Right ventricle myocardium superior (tissue), 1 donor: ENCODE measurements around the gene VGLL4. TPM values are rescaled to one million over a fixed set of nuclear protein-coding genes. Genes with fewer than 3 reads are reported as not detected.
"Not testable (repeated sequence)": the region's sequence is repeated elsewhere in the genome, so short reads cannot be mapped to it uniquely, and the experiment has no call there.

Source experiments
- ATAC-seq: fragments of 200-7000 bp; cut with Tn5 transposase; one replicate; pipeline ENCODE4 v1.9.1; 2020; ENCODE audit warnings: mild to moderate bottlenecking; ENCODE audit not compliant: poor library complexity
- DNase-seq: peaks from one replicate; pipeline ENCODE4 v3.0.0-alpha.2; 2020
- intact Hi-C: fragments of 100-400 bp; cut with DNase I; formaldehyde crosslinking; loops from one replicate; pipeline ENCODE4 v1.11.2; 2022
- total RNA-seq: library from RNA; stranded (reverse); fragmentation: NEBNext Ultra II Directional; extraction: Animal tissue kit (Norgen Biotek cat#: 25700); gene quantifications from one replicate; pipeline ENCODE4 v1.2.1, GENCODE V29; 2021
- donor health status: DM: no; HTN: yes; CAD: no; lungs with severe emphysema.

Gene VGLL4
- total RNA-seq, 1 donor from 2014 or later, result 23.0 TPM

DNA sequence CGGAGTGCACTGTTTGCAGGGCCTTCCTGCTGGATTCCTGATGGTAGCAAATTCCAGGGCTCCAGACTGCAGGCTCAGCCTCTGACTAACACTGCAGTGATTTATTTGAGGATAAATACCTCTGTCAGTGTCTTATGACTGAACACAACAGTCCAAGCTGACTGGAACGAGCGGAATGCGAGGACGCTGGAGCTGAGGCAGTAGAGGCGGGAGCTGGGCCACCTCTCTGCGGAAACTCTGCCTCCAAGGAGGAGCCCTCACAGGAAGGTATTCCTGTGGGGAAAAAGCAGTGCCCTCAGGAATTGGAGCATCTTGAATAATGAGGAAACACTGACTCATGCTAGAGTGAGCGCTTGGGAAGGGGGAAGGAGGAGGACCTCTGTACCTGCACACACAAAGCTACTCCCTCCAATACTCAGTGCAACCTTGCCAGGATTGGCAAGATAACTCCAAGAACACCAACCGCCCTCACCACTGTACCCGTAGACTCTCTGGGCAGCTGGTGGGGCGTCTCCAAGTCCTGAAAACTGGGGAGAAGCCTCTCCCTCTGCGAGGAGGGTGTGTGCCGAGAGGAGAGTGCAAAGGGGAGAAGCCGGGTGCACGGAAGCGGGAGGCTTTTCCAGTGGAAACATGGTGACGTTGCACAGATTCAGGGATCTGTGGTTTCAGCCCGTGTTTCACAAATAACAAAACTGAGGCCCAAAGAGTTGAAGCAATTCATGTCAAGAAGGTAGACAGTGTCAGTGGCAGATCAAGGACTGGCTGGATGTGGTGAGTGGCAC lies 43.0 kb downstream of the VGLL4 start:
- peak; percentile 81 for ATAC-seq
- intact Hi-C loops, result loop anchor here (5.0 kb wide), 1 partner anchor 42 kb away; the partner anchor contains the start of gene VGLL4
- DNase-seq, result peak; percentile 74

DNA sequence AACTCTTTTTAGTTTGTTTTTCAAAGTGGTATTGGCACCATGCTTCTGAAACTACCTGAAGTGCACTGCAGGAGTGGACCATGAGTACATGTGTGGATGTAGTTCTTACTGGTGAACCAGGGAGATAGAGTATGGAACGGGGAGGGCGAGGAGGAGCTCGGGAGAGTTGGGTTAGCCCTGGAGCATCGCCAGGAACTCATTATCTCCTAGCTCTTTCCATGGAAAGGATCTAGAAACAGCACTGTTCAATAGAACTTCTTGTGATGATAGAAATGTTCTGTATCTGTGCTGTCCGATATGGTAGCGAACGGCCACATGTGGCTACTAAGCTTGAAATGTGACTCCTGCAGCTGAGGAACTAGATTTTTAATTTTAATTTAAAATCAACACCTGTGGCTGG lies 47.3 kb downstream of the VGLL4 start:
- DNase-seq (no peak), ATAC-seq (peak; percentile 6)
- intact Hi-C loops, result no loop called here

DNA sequence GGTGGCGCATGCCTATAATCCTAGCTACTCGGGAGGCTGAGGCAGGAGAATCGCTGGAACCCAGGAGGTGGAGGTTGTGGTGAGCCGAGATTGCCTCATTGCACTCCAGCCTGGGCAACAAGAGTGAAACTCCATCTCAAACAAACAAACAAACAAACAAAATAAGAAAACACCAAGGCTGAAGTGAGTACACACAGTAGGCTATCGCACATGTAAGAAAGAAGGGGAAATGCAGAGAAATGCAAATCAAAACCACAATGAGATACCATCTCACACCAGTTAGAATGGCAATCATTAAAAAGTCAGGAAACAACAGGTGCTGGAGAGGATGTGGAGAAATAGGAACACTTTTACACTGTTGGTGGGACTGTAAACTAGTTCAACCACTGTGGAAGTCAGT lies 48.7 kb downstream of the VGLL4 start:
- ATAC-seq, intact Hi-C loops, DNase-seq: not testable (repeated sequence)

DNA sequence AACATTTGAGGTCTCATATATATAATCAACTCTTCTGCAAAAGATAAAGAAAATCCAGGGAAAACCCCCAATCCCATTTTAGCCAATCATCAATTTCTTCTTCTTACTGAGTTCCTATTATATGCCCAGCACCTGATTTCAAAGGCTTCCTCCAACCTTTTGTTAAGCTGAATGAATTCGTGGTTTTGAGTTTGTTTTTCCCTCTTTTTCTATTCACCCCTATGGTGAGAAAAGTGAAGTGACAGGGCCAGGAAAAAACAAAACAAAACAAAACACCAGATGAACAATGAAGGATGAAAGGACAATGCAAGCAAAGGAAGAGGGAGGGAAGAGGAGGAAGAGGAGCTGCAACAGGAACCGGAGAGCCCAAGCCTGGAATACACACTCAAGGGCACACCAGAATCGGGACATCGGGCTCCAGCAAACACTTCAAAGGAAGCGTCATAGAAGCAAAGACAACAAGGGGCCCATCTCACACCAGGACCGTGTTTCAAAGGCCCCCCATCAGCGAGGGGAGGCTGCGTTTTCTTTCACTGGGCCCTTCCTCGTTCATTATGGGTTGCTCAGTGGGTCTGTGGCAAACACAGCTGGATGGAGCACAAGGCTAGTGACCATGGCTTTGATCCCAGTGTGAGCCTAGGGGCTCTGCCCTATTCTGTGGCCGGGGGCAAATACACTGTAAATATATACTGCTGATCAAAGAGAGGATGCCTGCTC lies 50.2 kb downstream of the VGLL4 start:
- intact Hi-C loops, result no loop called here
- no peak for DNase-seq
- no peak for ATAC-seq

DNA sequence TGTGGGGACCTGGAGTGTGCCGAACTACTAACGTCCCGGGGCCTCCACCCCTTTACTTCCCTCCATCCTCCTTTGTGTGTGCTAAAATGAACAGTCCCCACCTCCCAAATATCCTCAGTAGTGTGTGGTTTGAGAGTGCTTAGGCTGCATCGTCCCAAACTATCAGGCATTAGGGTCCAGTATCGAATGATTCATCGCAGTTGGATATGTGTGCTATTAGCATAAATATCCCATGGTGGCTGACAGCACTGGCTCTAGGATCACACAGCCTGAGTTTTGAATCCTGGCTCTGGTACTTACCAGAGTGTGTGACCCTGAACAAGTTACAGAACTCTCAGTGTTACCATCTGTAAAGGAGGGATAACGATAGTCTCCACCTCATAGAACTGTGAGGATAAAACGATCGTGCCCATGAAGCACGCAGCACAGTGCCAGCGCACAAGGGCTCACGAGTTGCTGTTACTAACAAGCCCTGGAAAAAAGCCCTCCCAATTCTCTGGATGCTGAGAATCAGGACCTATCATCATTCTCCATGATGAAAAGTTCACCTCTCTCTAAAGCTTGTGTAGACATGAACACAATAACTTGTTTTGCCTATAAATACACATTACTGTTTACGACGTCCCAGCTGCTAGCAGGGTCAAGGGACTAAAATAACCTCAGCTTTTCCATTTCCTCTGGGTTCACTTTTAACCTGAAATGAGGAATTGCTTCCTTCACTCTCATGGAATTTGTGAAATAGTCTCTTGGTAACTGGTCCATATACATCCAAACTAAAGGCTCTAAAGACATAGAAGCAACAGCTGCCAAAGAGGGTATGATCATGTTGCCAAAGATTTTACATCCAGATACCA lies 51.0 kb downstream of the VGLL4 start:
- DNase-seq (no peak), ATAC-seq (peak; percentile 6)
- intact Hi-C loops, result no loop called here

DNA sequence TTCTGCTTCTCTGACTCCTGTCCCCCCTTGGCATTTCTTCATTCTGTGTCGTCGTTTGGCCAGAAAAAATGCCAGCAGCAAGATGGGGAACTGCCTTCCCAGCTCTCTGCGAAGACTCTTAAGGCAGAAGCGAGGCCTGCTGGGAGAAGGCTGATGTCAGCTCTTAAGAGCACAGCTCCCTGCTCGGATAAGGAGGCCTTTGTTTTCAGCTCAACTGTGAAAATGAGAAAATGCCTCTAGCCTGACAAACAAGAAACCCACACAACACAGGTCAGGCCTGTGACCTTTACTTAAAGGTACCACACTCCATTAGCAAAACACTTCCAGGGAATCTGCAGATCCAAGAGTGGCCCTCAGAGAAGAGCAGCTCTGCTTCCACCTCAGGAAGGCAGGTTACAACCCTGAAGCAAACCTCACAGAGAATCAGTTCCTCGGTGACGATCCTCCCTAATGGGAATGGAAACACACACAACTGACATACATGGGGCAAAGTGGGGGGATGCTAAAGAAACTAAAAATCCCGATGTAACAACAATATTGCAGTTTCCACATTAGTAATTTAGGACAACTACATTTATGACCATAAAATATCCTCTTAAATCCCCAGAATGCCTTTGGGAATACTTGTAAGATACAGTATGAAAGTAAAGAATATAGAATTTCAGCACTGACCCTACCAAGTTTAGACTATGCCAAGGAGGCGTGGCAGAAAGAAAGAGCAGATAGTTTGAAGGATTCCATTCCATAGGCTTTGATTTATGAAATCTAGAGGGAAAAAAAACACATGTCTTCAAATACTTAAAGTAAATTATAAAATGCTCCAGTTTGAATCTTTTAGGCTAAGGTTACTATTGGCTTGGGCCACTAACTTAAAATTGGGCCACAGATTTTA lies 52.1 kb downstream of the VGLL4 start:
- intact Hi-C loops, result no loop called here
- peak; percentile 85 for ATAC-seq
- DNase-seq, result peak; percentile 78

DNA sequence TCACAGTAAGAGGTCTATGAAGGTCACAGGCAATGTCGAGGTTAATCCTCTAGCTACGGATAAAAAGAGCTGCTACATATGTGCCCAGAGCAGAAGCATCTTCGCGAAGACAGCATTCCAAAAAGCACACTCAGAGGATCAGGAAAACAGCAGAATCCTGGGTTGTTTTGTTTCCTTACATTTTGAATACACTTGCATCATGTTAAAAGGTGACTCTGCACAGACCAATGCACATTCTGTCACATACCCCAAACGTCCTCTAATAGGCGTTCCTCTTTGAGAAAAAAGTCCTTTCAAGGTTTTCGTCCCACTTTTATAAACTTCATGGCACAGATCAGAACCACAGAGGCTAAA lies 52.7 kb downstream of the VGLL4 start:
- no peak for DNase-seq
- intact Hi-C loops, result no loop called here
- ATAC-seq, result no peak

DNA sequence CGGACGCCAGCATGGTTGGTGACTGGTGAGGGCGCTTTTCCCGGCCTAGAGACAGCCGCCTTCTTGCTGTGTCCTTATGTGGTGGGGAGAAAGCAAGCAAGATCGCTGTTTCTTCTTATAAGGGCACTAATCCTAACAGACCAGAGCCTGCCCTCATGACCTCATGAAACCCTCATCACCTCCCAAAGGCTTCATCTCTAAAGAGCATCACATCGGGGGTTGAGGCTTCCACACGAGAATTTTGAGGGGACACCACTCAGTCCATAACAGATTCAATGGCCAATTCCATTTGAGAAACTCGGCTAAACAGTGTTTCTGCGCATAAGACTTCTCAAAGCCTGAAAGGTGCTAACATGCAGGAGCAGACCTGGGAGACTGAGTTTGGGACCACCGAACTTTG lies 54.0 kb downstream of the VGLL4 start:
- ATAC-seq (no peak), DNase-seq (no peak)
- intact Hi-C loops, result no loop called here

DNA sequence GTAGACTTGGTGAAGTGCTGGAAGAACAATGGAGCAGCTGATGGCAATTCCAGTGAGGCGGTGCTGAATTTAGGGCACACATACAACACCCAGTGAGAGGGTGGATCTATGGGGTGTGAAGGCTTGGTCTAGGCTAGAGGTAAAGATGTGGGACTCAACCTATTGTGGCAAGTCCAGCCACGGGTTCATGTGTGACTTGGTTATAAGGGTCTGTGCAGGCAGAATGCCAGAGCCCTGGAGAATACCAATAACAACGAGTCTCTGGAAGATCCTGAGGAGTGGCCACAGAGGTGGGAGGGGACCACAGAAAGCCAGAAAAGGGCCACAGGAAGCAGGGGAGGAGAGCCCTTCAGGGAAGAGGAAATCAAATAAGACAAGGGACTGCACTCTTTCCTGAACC lies 55.0 kb downstream of the VGLL4 start:
- intact Hi-C loops, result no loop called here
- ATAC-seq (no peak), DNase-seq (no peak)

DNA sequence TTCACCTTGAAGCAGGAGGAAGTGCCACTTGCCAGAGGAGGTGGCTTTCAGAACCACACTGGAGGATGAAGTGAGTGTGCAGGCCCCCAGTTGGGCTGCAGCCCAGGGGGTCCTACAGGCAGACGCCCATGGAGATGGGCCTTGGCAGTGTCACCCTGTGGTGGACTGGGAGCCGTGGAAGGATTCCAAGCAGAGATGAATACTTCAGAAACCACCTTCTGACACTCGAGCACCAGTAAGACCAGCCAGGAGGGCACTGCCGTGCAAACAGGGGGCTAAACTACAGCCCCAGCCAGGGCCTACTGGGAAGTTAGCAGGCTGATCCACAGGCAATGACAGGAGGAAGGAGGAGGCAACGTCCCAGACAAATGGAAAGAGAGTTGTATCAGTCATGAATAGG lies 55.4 kb downstream of the VGLL4 start:
- intact Hi-C loops, result no loop called here
- DNase-seq, result no peak
- no peak for ATAC-seq

DNA sequence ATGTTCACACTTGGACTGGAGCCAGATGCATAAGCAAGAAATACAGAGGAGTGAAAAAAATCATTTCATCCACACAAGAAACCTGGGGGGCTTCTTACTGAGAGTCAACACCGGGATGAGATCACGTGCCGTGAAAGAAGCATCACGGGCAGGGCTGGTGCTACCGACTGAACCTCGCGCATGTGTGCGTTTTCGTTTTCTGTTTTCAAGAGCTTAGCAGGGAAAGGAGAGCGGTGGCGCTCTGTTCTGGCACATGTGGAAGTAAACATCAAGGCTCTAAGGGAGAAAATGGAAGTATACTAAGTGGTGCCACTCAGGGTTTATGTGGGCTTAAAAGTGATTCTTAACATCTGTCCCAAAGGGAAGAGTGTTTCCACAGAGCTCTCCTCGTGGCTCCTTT lies 55.9 kb downstream of the VGLL4 start:
- ATAC-seq (no peak), DNase-seq (no peak)
- intact Hi-C loops, result no loop called here

DNA sequence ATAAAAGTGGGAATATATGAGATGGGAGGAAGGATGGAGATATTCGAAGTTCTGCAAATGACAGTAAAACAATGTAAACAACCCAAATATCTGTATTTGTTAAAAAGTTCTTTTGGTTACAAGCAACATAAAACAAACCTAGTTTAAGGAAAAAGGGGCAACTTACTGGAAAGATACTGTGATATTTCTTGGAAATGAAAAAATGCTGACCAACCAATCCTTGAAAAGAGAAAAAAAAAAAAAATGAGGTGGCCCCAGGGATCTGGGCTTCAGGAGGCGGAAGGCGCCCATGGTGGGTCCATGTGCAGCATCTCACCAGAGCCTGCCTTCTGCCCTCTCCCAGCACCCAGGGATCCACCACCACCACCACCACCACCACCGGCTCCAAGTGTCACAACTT lies 59.1 kb downstream of the VGLL4 start:
- DNase-seq (no peak), ATAC-seq (no peak)
- intact Hi-C loops, result no loop called here

DNA sequence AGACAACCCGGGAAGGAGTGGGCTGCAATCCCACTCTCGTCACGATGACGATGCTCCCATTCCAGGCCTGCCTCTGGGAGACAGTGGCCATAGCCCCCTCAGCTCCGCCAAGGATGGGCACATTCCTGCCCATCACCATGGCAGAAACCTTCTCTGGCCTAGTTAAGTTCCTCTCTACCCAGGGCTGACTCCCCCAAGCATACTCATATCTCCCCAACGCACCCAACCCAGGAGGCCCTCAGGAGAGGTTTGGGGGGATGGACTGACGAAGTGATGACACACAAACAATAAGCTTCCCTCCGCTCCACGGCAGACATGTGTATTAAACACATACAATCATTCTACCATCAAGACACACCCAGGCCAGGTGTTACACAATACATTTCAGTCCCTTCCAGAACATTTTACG lies 60.1 kb downstream of the VGLL4 start:
- ATAC-seq (no peak), DNase-seq (no peak)

DNA sequence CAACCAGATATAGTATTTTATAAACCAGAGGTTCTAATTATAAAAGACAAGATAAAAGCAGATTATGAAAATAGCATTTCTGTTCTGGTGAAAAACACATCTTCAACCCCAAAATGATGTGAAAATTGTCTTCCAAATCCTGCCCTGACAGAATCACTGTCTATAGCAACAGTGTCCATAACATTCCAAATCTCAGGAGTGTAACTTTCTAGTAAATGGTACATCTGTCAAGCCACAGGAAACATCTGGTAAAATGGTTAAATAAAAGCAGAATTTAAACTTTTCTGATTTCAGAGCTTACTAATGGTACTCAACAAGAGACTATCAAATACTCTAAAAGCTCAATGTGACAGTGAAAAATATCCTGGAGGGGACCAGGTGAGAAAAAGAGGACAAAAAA lies 60.5 kb downstream of the VGLL4 start:
- no peak for ATAC-seq
- no peak for DNase-seq
- intact Hi-C loops, result no loop called here

More for the DNA sequence above, 60.1 kb downstream of the VGLL4 start:
- intact Hi-C loops, result no loop called here

DNA sequence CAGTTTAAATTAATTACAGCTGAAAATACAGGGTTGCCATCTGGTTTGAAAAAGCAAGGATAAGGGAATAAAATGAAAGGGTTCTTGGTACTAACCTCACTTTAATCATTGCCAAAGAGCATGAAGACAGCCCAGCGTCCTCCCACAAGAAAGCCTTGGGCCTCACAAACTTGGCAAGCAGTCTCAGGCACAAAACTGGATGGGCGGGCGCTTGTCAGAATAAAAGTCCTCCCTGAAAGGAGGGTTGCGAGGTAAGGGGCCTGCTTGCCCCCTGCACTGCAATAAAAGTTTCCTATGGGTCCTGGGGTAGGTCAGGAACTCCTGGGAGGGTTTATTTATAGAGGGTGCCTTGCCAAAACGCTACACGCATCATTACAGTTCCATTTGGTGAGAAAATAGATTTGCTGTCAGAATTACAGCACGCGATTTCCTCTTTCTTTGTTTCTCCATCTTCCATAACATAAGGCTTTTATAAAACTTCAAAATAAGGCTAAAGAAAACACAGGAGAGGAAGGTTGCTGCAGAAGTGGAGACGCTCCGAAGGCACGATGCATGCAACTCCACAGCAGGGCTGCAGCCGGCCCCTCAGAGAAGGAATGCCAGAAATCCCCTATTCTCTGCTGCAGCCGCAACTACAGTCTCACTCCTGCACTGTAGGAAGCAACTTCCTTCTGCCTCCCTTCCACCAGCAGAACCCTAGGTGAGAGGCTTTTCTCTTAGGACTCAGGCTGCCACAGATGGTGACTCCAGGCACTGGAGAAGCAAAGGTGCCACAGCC lies 61.3 kb downstream of the VGLL4 start:
- ATAC-seq (peak; percentile 91), DNase-seq (no peak)
- intact Hi-C loops, result no loop called here

DNA sequence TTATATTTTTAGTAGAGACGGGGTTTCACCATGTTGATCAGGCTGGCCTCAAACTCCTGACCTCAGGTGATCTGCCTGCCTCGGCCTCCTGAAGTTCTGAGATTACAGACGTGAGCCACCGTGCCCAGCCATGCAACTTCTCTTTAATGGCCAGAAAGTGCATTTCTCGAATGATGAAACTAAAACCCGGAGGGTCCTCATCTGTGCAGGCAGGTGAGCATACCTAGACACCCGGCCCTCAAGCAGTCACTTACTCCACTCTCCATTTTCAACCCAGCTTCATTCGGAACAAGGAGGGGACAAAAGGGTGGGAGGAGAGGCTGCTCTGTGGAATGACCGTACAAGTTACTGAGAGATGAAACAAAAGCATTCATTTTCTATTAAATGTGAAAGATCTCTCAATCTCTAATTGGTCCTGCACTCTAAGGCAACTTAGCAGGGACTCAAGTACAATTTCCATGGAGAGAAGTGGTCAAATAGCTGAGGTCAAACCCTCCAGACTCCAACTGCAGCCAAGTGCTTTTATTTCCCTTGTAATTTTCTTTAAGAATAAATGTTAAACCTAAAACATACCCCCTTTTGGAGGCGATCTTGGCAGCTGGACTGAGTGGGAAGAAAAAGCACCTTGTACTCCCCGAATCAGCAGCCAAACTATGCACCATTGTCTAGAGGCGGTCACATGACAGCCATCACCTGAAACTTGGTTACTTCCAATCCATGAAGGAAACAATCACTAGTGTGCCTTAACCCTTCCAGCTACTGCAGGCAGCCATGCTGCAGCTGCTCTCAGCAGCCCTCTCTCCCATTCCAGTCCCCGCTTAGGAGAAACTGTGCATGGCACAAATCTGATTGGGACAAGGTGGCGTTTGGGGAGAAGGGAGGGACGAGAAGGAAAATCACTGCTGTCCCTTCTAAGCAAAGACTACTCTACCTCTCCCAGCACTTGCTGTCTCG lies 62.2 kb downstream of the VGLL4 start:
- ATAC-seq (peak; percentile 42), DNase-seq (no peak)
- intact Hi-C loops, result no loop called here

DNA sequence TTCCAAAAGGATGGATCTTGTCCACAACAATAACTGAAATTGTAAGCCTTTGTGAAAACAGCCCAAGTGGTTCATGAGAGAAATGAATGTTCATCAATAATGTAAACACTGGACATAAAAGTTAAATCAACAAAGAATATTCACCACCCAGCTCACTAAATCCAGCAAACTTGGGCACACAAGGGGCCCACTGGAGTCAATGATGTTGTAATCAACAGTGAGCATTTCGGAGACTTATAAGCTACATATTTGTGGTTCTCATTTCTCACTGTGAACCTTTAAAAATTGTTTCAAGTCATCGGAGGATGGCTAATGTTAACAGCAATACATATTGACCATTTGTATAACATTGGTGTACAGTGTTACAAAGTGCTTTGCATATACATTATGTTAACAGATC lies 63.1 kb downstream of the VGLL4 start:
- DNase-seq, result no peak
- no peak for ATAC-seq
- intact Hi-C loops, result no loop called here
